Activated CD4-positive, alpha-beta memory T cell treated with anti-CD3 and anti-CD28 coated beads, Interleukin-2, amount 10 ng/mL, durations not matched to agents 7 days and 5 days (primary cell): Measurements from ENCODE around the gene PLP1. TPM values are rescaled to one million over a fixed set of nuclear protein-coding genes. Genes with fewer than 3 reads are reported as not detected.
"Not testable (repeated sequence)": the region's sequence is repeated elsewhere in the genome, so short reads cannot be mapped to it uniquely, and the experiment has no call there.

Experiments
- CTCF ChIA-PET: fragments of 350-600 bp; sonication (Branson Sonifier 250); formaldehyde crosslinking; loops from one replicate; lab custom pipeline; 2021; ENCODE audit warnings: antibody characterized with exemption, inconsistent platforms; lab: Charles Lee
- POLR2A ChIA-PET: fragments of 350-600 bp; sonication (Branson Sonifier 250); formaldehyde crosslinking; loops from one replicate; lab custom pipeline; 2021; ENCODE audit warnings: antibody characterized with exemption; lab: Charles Lee
- DNase-seq: peaks from one replicate; pipeline ENCODE4 v3.0.0-alpha.2; 2020
- H3K27ac Mint-ChIP-seq: one replicate; pipeline ENCODE4 v1.8.0; 2021; ENCODE audit warnings: mild to moderate bottlenecking, mixed read lengths
- H3K27me3 Mint-ChIP-seq: one replicate; pipeline ENCODE4 v1.8.0; 2021; ENCODE audit warnings: mixed read lengths
- H3K36me3 Mint-ChIP-seq: one replicate; pipeline ENCODE4 v1.8.0; 2021; ENCODE audit warnings: low read depth, mixed read lengths
- H3K4me1 Mint-ChIP-seq: one replicate; pipeline ENCODE4 v1.8.0; 2021; ENCODE audit warnings: mixed read lengths
- H3K4me3 Mint-ChIP-seq: one replicate; pipeline ENCODE4 v1.8.0; 2021; ENCODE audit warnings: mild to moderate bottlenecking, mixed read lengths
- H3K9me3 Mint-ChIP-seq: one replicate; pipeline ENCODE4 v1.8.0; 2021; ENCODE audit warnings: mixed read lengths
- total RNA-seq, 2 experiments: library from RNA; stranded (reverse); gene quantifications; one replicate each; pipeline ENCODE4 v1.2.3, GENCODE V29; 2021

The PLP1 gene
- total RNA-seq, 2 experiments from 2014 or later: not detected

GRCh38 chrX:103818842-103819619 is 42.4 kb downstream of the PLP1 start:
- Mint-ChIP-seq H3K27me3 (peaks cover 8% of the 10 kb centered on the region), H3K9me3 (no peaks in the 10 kb centered on the region), H3K27ac (no peak overlapping the region), H3K4me1 (peaks cover 4% of the 10 kb centered on the region), H3K36me3 (no peaks in the 10 kb centered on the region), H3K4me3 (no peak overlapping the region)
- ChIA-PET CTCF (interaction anchor here (0.7 to 1.2 kb wide), 3 partner anchors 13 to 108 kb away, joined by 3 read pairs; no protein-coding TSS in a partner anchor), POLR2A (no interaction called here)
- no peak for DNase-seq

- DNase-seq, H3K9me3 Mint-ChIP-seq, H3K4me3 Mint-ChIP-seq, CTCF ChIA-PET, H3K36me3 Mint-ChIP-seq, H3K27ac Mint-ChIP-seq, POLR2A ChIA-PET, H3K27me3 Mint-ChIP-seq, H3K4me1 Mint-ChIP-seq: not testable (repeated sequence)
These were observed 44.2 kb downstream of the PLP1 start for GRCh38 chrX:103820802-103821201.

GRCh38 chrX:103823591-103823990 is 47.0 kb downstream of the PLP1 start:
- CTCF ChIA-PET: interaction anchor here (1.3 kb wide), 1 partner anchor 22 kb away, joined by 3 read pairs; no protein-coding TSS in a partner anchor
- H3K4me3 Mint-ChIP-seq: no peak overlapping the region

GRCh38 chrX:103825881-103826280 is 49.2 kb downstream of the PLP1 start:
- H3K9me3 Mint-ChIP-seq: no peaks in the 10 kb centered on the region
- POLR2A ChIA-PET: no interaction called here
- CTCF ChIA-PET: no interaction called here

More at GRCh38 chrX:103823591-103823990, 47.0 kb downstream of the PLP1 start:
- POLR2A ChIA-PET: no interaction called here
- Mint-ChIP-seq H3K27me3 (no peaks in the 10 kb centered on the region), H3K9me3 (no peaks in the 10 kb centered on the region), H3K36me3 (no peaks in the 10 kb centered on the region), H3K4me1 (peaks cover 6% of the 10 kb centered on the region), H3K27ac (no peak overlapping the region)
- no peak for DNase-seq

GRCh38 chrX:103828529-103828928 is 51.9 kb downstream of the PLP1 start:
- Mint-ChIP-seq H3K9me3 (no peaks in the 10 kb centered on the region), H3K27me3 (peaks cover 7% of the 10 kb centered on the region), H3K36me3 (no peaks in the 10 kb centered on the region), H3K27ac (no peak overlapping the region), H3K4me1 (peaks cover 9% of the 10 kb centered on the region), H3K4me3 (no peak overlapping the region)
- no peak for DNase-seq
- ChIA-PET CTCF (no interaction called here), POLR2A (no interaction called here)

More at GRCh38 chrX:103825881-103826280, 49.2 kb downstream of the PLP1 start:
- H3K4me3 Mint-ChIP-seq: no peak overlapping the region
- peaks cover 4% of the 10 kb centered on the region for H3K4me1 Mint-ChIP-seq
- no peaks in the 10 kb centered on the region for H3K36me3 Mint-ChIP-seq
- no peak overlapping the region for H3K27ac Mint-ChIP-seq
- DNase-seq: no peak
- no peaks in the 10 kb centered on the region for H3K27me3 Mint-ChIP-seq

GRCh38 chrX:103830848-103831247 is 54.2 kb downstream of the PLP1 start:
- no peak for DNase-seq
- no peak overlapping the region for H3K4me3 Mint-ChIP-seq
- no peaks in the 10 kb centered on the region for H3K9me3 Mint-ChIP-seq
- CTCF ChIA-PET: no interaction called here
- no peaks in the 10 kb centered on the region for H3K36me3 Mint-ChIP-seq
- no peak overlapping the region for H3K27ac Mint-ChIP-seq
- peaks cover 5% of the 10 kb centered on the region for H3K4me1 Mint-ChIP-seq
- POLR2A ChIA-PET: interaction anchor here (1.6 kb wide), 1 partner anchor 88 kb away, joined by 5 read pairs; no protein-coding TSS in a partner anchor
- H3K27me3 Mint-ChIP-seq: peaks cover 16% of the 10 kb centered on the region

- Mint-ChIP-seq H3K36me3 (no peaks in the 10 kb centered on the region), H3K27me3 (peaks cover 16% of the 10 kb centered on the region), H3K4me1 (peaks cover 5% of the 10 kb centered on the region), H3K27ac (no peak overlapping the region), H3K4me3 (peak overlapping the region; percentile 68), H3K9me3 (no peaks in the 10 kb centered on the region)
- ChIA-PET CTCF (interaction anchor here (1.1 to 5.0 kb wide), 2 partner anchors 14 kb away, joined by 3 to 15 read pairs; no protein-coding TSS in a partner anchor), POLR2A (interaction anchor here (1.6 kb wide), 1 partner anchor 88 kb away, joined by 5 read pairs; no protein-coding TSS in a partner anchor)
- no peak for DNase-seq
These were observed 54.7 kb downstream of the PLP1 start for GRCh38 chrX:103831342-103831802.

GRCh38 chrX:103831803-103832544 is 55.3 kb downstream of the PLP1 start, which contains the start of gene RAB9B:
Gene RAB9B (minus strand): TSS chrX:103832257. CDS start chrX:103825784, 6,473 bp downstream.
- H3K4me1 Mint-ChIP-seq: peaks cover 5% of the 10 kb centered on the region
- peaks cover 16% of the 10 kb centered on the region for H3K27me3 Mint-ChIP-seq
- no peaks in the 10 kb centered on the region for H3K36me3 Mint-ChIP-seq
- DNase-seq: peak; percentile 60
- H3K9me3 Mint-ChIP-seq: no peaks in the 10 kb centered on the region
- H3K4me3 Mint-ChIP-seq: peak within 1 kb of the TSS; percentile 76
- no peak within 1 kb of the TSS for H3K27ac Mint-ChIP-seq
- ChIA-PET POLR2A (interaction anchor here (1.6 kb wide), 1 partner anchor 87 kb away, joined by 5 read pairs; no protein-coding TSS in a partner anchor), CTCF (interaction anchor here (1.1 to 5.0 kb wide), 2 partner anchors 13 to 15 kb away, joined by 3 to 15 read pairs; no protein-coding TSS in a partner anchor)

- Mint-ChIP-seq H3K4me1 (peaks cover 3% of the 10 kb centered on the region), H3K27me3 (peaks cover 7% of the 10 kb centered on the region), H3K9me3 (peaks cover 2% of the 10 kb centered on the region), H3K27ac (no peak overlapping the region), H3K4me3 (no peak overlapping the region), H3K36me3 (no peaks in the 10 kb centered on the region)
- no peak for DNase-seq
- CTCF ChIA-PET: no interaction called here
- POLR2A ChIA-PET: no interaction called here
These were observed 62.8 kb downstream of the PLP1 start for GRCh38 chrX:103839404-103839803.

Other genes with a start within 250 kb of the PLP1 start
- 1 to 10 TPM; 3.4 to 4.7 TPM for gene TCEAL4, start 191.3 kb upstream of the PLP1 start, total RNA-seq
- gene TCEAL3, start 168.9 kb upstream of the PLP1 start, total RNA-seq: 1 to 10 TPM; 2.5 to 3.0 TPM
- 1 to 10 TPM; 6.5 to 6.7 TPM for gene TCEAL1, start 147.9 kb upstream of the PLP1 start, total RNA-seq
- gene MORF4L2, start 90.1 kb upstream of the PLP1 start, total RNA-seq: 100 to 1,000 TPM; 134 to 135 TPM
- gene TMEM31, start 65.9 kb upstream of the PLP1 start, total RNA-seq: not detected
- under 1 TPM; 0.35 to 0.45 TPM for gene RAB9B, start 55.4 kb downstream of the PLP1 start, total RNA-seq
- gene TMSB15B, start 185.8 kb downstream of the PLP1 start, total RNA-seq: 1 to 10 TPM; 7.3 to 7.5 TPM
- gene H2BW1, start 236.9 kb downstream of the PLP1 start, total RNA-seq: not detected